OCI-LY7 (cell line): ENCODE measurements around the gene DVL1.

ENCODE experiments used
- EZH2phosphoT487 ChIP-seq: fragments of 200-600 bp; sonication (generic); IDR thresholded peaks from 2 replicates; pipeline ENCODE4 v1.6.1; 2018; ENCODE audit warnings: low read depth, borderline replicate concordance, mild to moderate bottlenecking, mixed run types, antibody characterized with exemption, low read length, moderate library complexity, mixed read lengths
- TF ChIP-seq, protein P1 (sequence below): fragments of 200-600 bp; sonication (generic); conservative IDR thresholded peaks from 2 replicates; pipeline ENCODE4 v1.5.1; 2014; ENCODE audit warnings: mild to moderate bottlenecking, antibody characterized with exemption, low read length, moderate library complexity, mixed read lengths

DNA sequence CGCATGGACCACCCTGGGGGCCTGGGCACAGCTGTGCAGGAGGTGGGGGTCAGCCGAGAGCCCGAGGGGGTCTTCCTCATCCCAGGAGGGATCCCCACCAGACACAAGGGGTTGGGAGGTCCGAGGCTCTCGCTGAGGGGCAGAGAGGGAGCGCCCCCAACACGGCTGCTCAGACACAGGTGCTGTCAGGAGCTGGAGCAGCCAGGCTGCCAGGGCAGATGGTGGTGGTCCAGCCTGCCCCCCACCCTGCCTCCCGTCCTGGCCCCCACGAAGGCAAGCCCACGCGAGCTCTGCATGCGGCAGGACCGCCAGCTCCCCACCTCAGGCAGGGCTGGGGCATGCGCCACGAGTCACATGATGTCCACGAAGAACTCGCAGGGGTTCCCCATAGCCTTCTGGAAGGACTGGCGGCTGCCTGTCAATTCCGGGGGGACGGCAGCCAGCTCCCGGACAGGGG is 13.4 kb downstream of the DVL1 start:
- TF ChIP-seq, protein P1, sequence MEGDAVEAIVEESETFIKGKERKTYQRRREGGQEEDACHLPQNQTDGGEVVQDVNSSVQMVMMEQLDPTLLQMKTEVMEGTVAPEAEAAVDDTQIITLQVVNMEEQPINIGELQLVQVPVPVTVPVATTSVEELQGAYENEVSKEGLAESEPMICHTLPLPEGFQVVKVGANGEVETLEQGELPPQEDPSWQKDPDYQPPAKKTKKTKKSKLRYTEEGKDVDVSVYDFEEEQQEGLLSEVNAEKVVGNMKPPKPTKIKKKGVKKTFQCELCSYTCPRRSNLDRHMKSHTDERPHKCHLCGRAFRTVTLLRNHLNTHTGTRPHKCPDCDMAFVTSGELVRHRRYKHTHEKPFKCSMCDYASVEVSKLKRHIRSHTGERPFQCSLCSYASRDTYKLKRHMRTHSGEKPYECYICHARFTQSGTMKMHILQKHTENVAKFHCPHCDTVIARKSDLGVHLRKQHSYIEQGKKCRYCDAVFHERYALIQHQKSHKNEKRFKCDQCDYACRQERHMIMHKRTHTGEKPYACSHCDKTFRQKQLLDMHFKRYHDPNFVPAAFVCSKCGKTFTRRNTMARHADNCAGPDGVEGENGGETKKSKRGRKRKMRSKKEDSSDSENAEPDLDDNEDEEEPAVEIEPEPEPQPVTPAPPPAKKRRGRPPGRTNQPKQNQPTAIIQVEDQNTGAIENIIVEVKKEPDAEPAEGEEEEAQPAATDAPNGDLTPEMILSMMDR: no peak
- no peak for TF ChIP-seq EZH2phosphoT487
